GM23338 (cell line): ENCODE data around the gene SSR3. TPM values are rescaled to one million over a fixed set of nuclear protein-coding genes. Genes with fewer than 3 reads are reported as not detected.

Source experiments
- ATAC-seq: fragments of 200-7000 bp; cut with Tn5 transposase; 3 replicates; pipeline ENCODE4 v1.9.1; 2020
- DNase-seq: peaks from one replicate; pipeline ENCODE4 v3.0.0-alpha.2; 2015; ENCODE audit warnings: low spot score
- H2AFZ ChIP-seq: fragments of 200-600 bp; sonication (generic); 2 replicates; pipeline ENCODE4 v1.8.0; 2016; ENCODE audit warnings: antibody characterized with exemption, mild to moderate bottlenecking, moderate library complexity
- H3F3A ChIP-seq: fragments of 200-600 bp; sonication (generic); replicated peaks from 2 replicates; pipeline ENCODE4 v1.8.0; 2017; ENCODE audit warnings: antibody characterized with exemption, mixed run types, low read depth
- H3K27ac ChIP-seq: fragments of 200-600 bp; sonication (generic); 2 replicates; pipeline ENCODE4 v1.6.1; 2016; ENCODE audit warnings: low read depth
- H3K27me3 ChIP-seq: fragments of 200-600 bp; sonication (generic); 2 replicates; pipeline ENCODE4 v1.8.0; 2016; ENCODE audit warnings: mild to moderate bottlenecking, mixed run types, moderate library complexity; ENCODE audit not compliant: insufficient read depth
- H3K36me3 ChIP-seq: fragments of 200-600 bp; sonication (generic); 2 replicates; pipeline ENCODE4 v1.8.0; 2016; ENCODE audit warnings: mild to moderate bottlenecking; ENCODE audit not compliant: insufficient read depth
- H3K4me1 ChIP-seq: fragments of 200-600 bp; sonication (generic); 2 replicates; pipeline ENCODE4 v1.8.0; 2016; ENCODE audit warnings: mild to moderate bottlenecking, moderate library complexity; ENCODE audit not compliant: insufficient read depth
- H3K4me2 ChIP-seq: fragments of 200-600 bp; sonication (generic); 2 replicates; pipeline ENCODE4 v1.7.1; 2017; ENCODE audit warnings: mixed run types
- H3K4me3 ChIP-seq: fragments of 200-600 bp; sonication (generic); 2 replicates; pipeline ENCODE4 v1.6.1; 2016; ENCODE audit warnings: mixed run types
- H3K79me2 ChIP-seq: fragments of 200-600 bp; sonication (generic); replicated peaks from 2 replicates; pipeline ENCODE4 v1.8.0; 2017; ENCODE audit warnings: mild to moderate bottlenecking; ENCODE audit not compliant: insufficient read depth
- H3K9me2 ChIP-seq: fragments of 200-600 bp; sonication (generic); 2 replicates; pipeline ENCODE4 v1.8.0; 2017; ENCODE audit not compliant: insufficient read depth
- H4K20me1 ChIP-seq: fragments of 200-600 bp; sonication (generic); replicated peaks from 2 replicates; pipeline ENCODE4 v1.8.0; 2017; ENCODE audit warnings: mild to moderate bottlenecking; ENCODE audit not compliant: insufficient read depth
- H3K27ac Mint-ChIP-seq: 2 replicates; pipeline ENCODE4 v1.8.0; 2020; ENCODE audit warnings: inconsistent platforms, mild to moderate bottlenecking, moderate library complexity, mixed read lengths
- H3K27me3 Mint-ChIP-seq: 3 replicates; pipeline ENCODE4 v1.8.0; 2022; ENCODE audit warnings: low read depth, mild to moderate bottlenecking, moderate library complexity, mixed read lengths, inconsistent platforms; ENCODE audit not compliant: insufficient read depth, poor library complexity
- H3K36me3 Mint-ChIP-seq: 3 replicates; pipeline ENCODE4 v1.8.0; 2021; ENCODE audit warnings: low read depth, mild to moderate bottlenecking, inconsistent platforms, moderate library complexity, mixed read lengths
- H3K4me1 Mint-ChIP-seq: 3 replicates; pipeline ENCODE4 v1.8.0; 2020; ENCODE audit warnings: mild to moderate bottlenecking, inconsistent platforms, mixed read lengths
- H3K4me3 Mint-ChIP-seq: 3 replicates; pipeline ENCODE4 v1.8.0; 2021; ENCODE audit warnings: moderate library complexity, mild to moderate bottlenecking, inconsistent platforms, mixed read lengths
- H3K9me3 Mint-ChIP-seq: 3 replicates; pipeline ENCODE4 v1.8.0; 2020; ENCODE audit warnings: moderate library complexity, mild to moderate bottlenecking, inconsistent platforms, mixed read lengths
- CREB1 ChIP-seq: fragments of 250-450 bp; sonication (Bioruptor Pico); IDR thresholded peaks from 2 replicates; pipeline ENCODE4 v1.5.0; 2020; ENCODE audit warnings: low read depth, mild to moderate bottlenecking, moderate library complexity
- EZH2 ChIP-seq: fragments of 200-600 bp; sonication (generic); IDR thresholded peaks from one replicate; pipeline ENCODE4 v1.8.0; 2017; ENCODE audit warnings: antibody characterized with exemption, mild to moderate bottlenecking, low read depth; ENCODE audit not compliant: unreplicated experiment
- EZH2phosphoT487 ChIP-seq: fragments of 200-600 bp; sonication (generic); IDR thresholded peaks from one replicate; pipeline ENCODE4 v1.8.1; 2018; ENCODE audit warnings: antibody characterized with exemption; ENCODE audit not compliant: unreplicated experiment
- JUNB ChIP-seq: IDR thresholded peaks from one replicate; pipeline ENCODE4 v1.6.1; 2016; ENCODE audit warnings: antibody characterized with exemption; ENCODE audit not compliant: unreplicated experiment
- NANOG ChIP-seq: IDR thresholded peaks from 2 replicates; pipeline ENCODE4 v1.6.1; 2016; ENCODE audit warnings: antibody characterized with exemption, borderline replicate concordance
- POLR2AphosphoS5 ChIP-seq: IDR thresholded peaks from 2 replicates; pipeline ENCODE4 v1.6.1; 2016; ENCODE audit warnings: antibody characterized with exemption, low read depth
- STAT1 ChIP-seq: IDR thresholded peaks from one replicate; pipeline ENCODE4 v1.6.1; 2016; ENCODE audit warnings: antibody characterized with exemption; ENCODE audit not compliant: unreplicated experiment
- ZNF114 ChIP-seq: fragments of 250-450 bp; sonication (Bioruptor Pico); IDR thresholded peaks from 2 replicates; pipeline ENCODE4 v1.5.0; 2020; ENCODE audit warnings: mild to moderate bottlenecking, moderate library complexity
- ZNF331 ChIP-seq: fragments of 250-450 bp; sonication (Bioruptor Pico); IDR thresholded peaks from 2 replicates; pipeline ENCODE4 v1.5.0; 2020; ENCODE audit warnings: low read depth, mild to moderate bottlenecking, moderate library complexity
- polyA plus RNA-seq: library from polyadenylated mRNA; unstranded; fragments of >200 nt; fragmentation: Nextera tagmentation; extraction: Ambion mirVana; gene quantifications from 2 replicates; pipeline ENCODE4 v1.2.1, GENCODE V29; 2016
- total RNA-seq: library from RNA; depleted of rRNA; stranded (reverse); fragments of >200 nt; shearing (Covaris generic); gene quantifications from 2 replicates; pipeline ENCODE4 v1.2.3, GENCODE V29; 2014
- TF ChIP-seq, protein P1 (sequence below): IDR thresholded peaks from 2 replicates; pipeline ENCODE4 v1.6.1; 2016; ENCODE audit warnings: antibody characterized with exemption
- TF ChIP-seq, protein P2 (sequence below): fragments of 250-450 bp; sonication (Bioruptor Pico); IDR thresholded peaks from 2 replicates; pipeline ENCODE4 v1.5.0; 2020; ENCODE audit warnings: mild to moderate bottlenecking, moderate library complexity
- TF ChIP-seq, protein P3 (sequence below): IDR thresholded peaks from one replicate; pipeline ENCODE4 v1.6.1; 2018; ENCODE audit warnings: antibody characterized with exemption; ENCODE audit not compliant: unreplicated experiment
- TF ChIP-seq, protein P4 (sequence below), 2 experiments: fragments of 200-600 bp in 1 of 2; sonication (generic) in 1 of 2; conservative IDR thresholded peaks; 2 replicates each; pipeline versions ENCODE4 v1.5.1 to v1.6.1; 2016 to 2017; ENCODE audit warnings: antibody characterized with exemption in 2 of 2, low read depth in 2 of 2, mild to moderate bottlenecking in 2 of 2, moderate library complexity in 1 of 2

Gene SSR3
- total and polyA plus RNA-seq, 2 experiments from 2014 or later, result 143 to 173 TPM

DNA sequence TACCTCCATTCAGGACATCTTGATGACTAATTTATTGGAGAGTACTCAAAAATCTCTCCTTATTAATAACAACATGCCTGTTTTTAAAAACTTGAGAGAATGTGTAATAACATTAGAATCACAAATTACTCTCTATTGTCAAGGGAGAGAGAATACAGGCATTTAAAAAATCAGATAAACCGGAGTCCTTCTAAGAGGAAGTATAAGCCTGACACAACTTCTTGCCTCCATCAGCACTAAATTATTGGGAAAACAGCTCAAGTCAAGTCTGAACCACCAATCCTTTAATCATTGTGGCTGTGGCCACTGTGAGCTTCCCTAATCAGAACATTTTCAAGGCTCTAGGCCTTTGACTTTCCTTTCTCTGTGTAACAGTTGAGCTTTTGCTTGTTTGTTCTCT, 38.0 kb downstream of the SSR3 start:
- H3K4me3 Mint-ChIP-seq, result no peak overlapping the region

More for the DNA sequence above, 38.0 kb downstream of the SSR3 start:
- 0 out of 2 replicates have a peak, but pooled peaks cover 3% of the 10 kb centered on the region for H3K9me2 ChIP-seq
- Mint-ChIP-seq H3K27ac (no peak overlapping the region), H3K9me3 (no peaks in the 10 kb centered on the region), H3K27me3 (no peaks in the 10 kb centered on the region), H3K36me3 (no peaks in the 10 kb centered on the region), H3K4me1 (peaks cover 22% of the 10 kb centered on the region; the same call in 2 of the 3 replicates)
- no peaks in the 10 kb centered on the region for H4K20me1 ChIP-seq
- TF ChIP-seq CREB1 (CRISPR knock-in tag) (no peak), STAT1 (no peak), POLR2AphosphoS5 (no peak), ZNF331 (CRISPR knock-in tag) (no peak), NANOG (no peak), ZNF114 (CRISPR knock-in tag) (no peak), EZH2 (no peak), JUNB (no peak), EZH2phosphoT487 (no peak)
- TF ChIP-seq, protein P1, sequence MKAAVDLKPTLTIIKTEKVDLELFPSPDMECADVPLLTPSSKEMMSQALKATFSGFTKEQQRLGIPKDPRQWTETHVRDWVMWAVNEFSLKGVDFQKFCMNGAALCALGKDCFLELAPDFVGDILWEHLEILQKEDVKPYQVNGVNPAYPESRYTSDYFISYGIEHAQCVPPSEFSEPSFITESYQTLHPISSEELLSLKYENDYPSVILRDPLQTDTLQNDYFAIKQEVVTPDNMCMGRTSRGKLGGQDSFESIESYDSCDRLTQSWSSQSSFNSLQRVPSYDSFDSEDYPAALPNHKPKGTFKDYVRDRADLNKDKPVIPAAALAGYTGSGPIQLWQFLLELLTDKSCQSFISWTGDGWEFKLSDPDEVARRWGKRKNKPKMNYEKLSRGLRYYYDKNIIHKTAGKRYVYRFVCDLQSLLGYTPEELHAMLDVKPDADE, result no peak
- TF ChIP-seq, protein P2, sequence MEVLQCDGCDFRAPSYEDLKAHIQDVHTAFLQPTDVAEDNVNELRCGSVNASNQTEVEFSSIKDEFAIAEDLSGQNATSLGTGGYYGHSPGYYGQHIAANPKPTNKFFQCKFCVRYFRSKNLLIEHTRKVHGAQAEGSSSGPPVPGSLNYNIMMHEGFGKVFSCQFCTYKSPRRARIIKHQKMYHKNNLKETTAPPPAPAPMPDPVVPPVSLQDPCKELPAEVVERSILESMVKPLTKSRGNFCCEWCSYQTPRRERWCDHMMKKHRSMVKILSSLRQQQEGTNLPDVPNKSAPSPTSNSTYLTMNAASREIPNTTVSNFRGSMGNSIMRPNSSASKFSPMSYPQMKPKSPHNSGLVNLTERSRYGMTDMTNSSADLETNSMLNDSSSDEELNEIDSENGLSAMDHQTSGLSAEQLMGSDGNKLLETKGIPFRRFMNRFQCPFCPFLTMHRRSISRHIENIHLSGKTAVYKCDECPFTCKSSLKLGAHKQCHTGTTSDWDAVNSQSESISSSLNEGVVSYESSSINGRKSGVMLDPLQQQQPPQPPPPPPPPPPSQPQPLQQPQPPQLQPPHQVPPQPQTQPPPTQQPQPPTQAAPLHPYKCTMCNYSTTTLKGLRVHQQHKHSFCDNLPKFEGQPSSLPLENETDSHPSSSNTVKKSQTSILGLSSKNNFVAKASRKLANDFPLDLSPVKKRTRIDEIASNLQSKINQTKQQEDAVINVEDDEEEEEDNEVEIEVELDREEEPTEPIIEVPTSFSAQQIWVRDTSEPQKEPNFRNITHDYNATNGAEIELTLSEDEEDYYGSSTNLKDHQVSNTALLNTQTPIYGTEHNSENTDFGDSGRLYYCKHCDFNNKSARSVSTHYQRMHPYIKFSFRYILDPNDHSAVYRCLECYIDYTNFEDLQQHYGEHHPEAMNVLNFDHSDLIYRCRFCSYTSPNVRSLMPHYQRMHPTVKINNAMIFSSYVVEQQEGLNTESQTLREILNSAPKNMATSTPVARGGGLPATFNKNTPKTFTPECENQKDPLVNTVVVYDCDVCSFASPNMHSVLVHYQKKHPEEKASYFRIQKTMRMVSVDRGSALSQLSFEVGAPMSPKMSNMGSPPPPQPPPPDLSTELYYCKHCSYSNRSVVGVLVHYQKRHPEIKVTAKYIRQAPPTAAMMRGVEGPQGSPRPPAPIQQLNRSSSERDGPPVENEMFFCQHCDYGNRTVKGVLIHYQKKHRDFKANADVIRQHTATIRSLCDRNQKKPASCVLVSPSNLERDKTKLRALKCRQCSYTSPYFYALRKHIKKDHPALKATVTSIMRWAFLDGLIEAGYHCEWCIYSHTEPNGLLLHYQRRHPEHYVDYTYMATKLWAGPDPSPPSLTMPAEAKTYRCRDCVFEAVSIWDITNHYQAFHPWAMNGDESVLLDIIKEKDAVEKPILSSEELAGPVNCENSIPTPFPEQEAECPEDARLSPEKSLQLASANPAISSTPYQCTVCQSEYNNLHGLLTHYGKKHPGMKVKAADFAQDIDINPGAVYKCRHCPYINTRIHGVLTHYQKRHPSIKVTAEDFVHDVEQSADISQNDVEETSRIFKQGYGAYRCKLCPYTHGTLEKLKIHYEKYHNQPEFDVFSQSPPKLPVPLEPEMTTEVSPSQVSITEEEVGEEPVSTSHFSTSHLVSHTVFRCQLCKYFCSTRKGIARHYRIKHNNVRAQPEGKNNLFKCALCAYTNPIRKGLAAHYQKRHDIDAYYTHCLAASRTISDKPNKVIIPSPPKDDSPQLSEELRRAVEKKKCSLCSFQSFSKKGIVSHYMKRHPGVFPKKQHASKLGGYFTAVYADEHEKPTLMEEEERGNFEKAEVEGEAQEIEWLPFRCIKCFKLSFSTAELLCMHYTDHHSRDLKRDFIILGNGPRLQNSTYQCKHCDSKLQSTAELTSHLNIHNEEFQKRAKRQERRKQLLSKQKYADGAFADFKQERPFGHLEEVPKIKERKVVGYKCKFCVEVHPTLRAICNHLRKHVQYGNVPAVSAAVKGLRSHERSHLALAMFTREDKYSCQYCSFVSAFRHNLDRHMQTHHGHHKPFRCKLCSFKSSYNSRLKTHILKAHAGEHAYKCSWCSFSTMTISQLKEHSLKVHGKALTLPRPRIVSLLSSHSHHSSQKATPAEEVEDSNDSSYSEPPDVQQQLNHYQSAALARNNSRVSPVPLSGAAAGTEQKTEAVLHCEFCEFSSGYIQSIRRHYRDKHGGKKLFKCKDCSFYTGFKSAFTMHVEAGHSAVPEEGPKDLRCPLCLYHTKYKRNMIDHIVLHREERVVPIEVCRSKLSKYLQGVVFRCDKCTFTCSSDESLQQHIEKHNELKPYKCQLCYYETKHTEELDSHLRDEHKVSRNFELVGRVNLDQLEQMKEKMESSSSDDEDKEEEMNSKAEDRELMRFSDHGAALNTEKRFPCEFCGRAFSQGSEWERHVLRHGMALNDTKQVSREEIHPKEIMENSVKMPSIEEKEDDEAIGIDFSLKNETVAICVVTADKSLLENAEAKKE, result no peak
- TF ChIP-seq, protein P3, sequence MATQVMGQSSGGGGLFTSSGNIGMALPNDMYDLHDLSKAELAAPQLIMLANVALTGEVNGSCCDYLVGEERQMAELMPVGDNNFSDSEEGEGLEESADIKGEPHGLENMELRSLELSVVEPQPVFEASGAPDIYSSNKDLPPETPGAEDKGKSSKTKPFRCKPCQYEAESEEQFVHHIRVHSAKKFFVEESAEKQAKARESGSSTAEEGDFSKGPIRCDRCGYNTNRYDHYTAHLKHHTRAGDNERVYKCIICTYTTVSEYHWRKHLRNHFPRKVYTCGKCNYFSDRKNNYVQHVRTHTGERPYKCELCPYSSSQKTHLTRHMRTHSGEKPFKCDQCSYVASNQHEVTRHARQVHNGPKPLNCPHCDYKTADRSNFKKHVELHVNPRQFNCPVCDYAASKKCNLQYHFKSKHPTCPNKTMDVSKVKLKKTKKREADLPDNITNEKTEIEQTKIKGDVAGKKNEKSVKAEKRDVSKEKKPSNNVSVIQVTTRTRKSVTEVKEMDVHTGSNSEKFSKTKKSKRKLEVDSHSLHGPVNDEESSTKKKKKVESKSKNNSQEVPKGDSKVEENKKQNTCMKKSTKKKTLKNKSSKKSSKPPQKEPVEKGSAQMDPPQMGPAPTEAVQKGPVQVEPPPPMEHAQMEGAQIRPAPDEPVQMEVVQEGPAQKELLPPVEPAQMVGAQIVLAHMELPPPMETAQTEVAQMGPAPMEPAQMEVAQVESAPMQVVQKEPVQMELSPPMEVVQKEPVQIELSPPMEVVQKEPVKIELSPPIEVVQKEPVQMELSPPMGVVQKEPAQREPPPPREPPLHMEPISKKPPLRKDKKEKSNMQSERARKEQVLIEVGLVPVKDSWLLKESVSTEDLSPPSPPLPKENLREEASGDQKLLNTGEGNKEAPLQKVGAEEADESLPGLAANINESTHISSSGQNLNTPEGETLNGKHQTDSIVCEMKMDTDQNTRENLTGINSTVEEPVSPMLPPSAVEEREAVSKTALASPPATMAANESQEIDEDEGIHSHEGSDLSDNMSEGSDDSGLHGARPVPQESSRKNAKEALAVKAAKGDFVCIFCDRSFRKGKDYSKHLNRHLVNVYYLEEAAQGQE, result no peak
- TF ChIP-seq, protein P4, sequence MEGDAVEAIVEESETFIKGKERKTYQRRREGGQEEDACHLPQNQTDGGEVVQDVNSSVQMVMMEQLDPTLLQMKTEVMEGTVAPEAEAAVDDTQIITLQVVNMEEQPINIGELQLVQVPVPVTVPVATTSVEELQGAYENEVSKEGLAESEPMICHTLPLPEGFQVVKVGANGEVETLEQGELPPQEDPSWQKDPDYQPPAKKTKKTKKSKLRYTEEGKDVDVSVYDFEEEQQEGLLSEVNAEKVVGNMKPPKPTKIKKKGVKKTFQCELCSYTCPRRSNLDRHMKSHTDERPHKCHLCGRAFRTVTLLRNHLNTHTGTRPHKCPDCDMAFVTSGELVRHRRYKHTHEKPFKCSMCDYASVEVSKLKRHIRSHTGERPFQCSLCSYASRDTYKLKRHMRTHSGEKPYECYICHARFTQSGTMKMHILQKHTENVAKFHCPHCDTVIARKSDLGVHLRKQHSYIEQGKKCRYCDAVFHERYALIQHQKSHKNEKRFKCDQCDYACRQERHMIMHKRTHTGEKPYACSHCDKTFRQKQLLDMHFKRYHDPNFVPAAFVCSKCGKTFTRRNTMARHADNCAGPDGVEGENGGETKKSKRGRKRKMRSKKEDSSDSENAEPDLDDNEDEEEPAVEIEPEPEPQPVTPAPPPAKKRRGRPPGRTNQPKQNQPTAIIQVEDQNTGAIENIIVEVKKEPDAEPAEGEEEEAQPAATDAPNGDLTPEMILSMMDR (conservative IDR thresholded peaks at IDR 0.05; ENCODE audit: low read depth in 2 of 2), result no peak
- no peak overlapping the region for H3K4me3 ChIP-seq
- H3K4me2 ChIP-seq, result no peak overlapping the region
- no peaks in the 10 kb centered on the region for H3K27me3 ChIP-seq
- no peak for DNase-seq
- H3K27ac ChIP-seq, result no peak overlapping the region
- H3K79me2 ChIP-seq, result no peaks in the 10 kb centered on the region
- no peaks in the 10 kb centered on the region for H3K36me3 ChIP-seq
- ATAC-seq, result no peak
- H2AFZ ChIP-seq, result no peak overlapping the region
- H3F3A ChIP-seq, result no peaks in the 10 kb centered on the region
- peaks cover 33% of the 10 kb centered on the region for H3K4me1 ChIP-seq
